IMR-90 (cell line): ENCODE results near the gene ACAD9. TPM values are rescaled to one million over a fixed set of nuclear protein-coding genes. Genes with fewer than 3 reads are reported as not detected.

Source experiments
- ATAC-seq: fragments of 200-7000 bp; cut with Tn5 transposase; 2 replicates; pipeline ENCODE4 v1.9.1; 2020; ENCODE audit warnings: low read depth, mild to moderate bottlenecking, moderate library complexity
- BruUV-seq: library from RNA; stranded (reverse); fragments of 400-500 nt; replicated peaks from 2 replicates; lab custom pipeline; 2021; lab: Mats Ljungman, UMichigan
- CTCF ChIA-PET: fragments of 300-600 bp; formaldehyde crosslinking; extraction: SDS; loops from one replicate; lab custom pipeline; 2021; ENCODE audit warnings: antibody characterized with exemption; lab: Yijun Ruan, JAX
- POLR2A ChIA-PET: fragments of 300-600 bp; sonication (Branson Sonifier 250); formaldehyde crosslinking; loops from one replicate; lab custom pipeline; 2022; ENCODE audit warnings: antibody characterized with exemption; ENCODE audit not compliant: unreplicated experiment; lab: Charles Lee
- DNase-seq: peaks from one replicate; pipeline ENCODE4 v3.0.0; 2013
- H2AFZ ChIP-seq: replicated peaks from 2 replicates; pipeline ENCODE3; 2013; ENCODE audit warnings: low read length, mild to moderate bottlenecking; ENCODE audit not compliant: poor library complexity
- H2AK5ac ChIP-seq: 2 replicates; pipeline ENCODE4 v1.6.1; 2013; ENCODE audit warnings: low read depth, low read length, inconsistent platforms
- H2AK9ac ChIP-seq: replicated peaks from 2 replicates; pipeline ENCODE3; 2013; ENCODE audit warnings: mild to moderate bottlenecking, low read depth, low read length, moderate library complexity; ENCODE audit not compliant: poor library complexity
- H2BK120ac ChIP-seq: 2 replicates; pipeline ENCODE4 v1.6.1; 2013; ENCODE audit warnings: low read depth, low read length, inconsistent platforms
- H2BK15ac ChIP-seq: 3 replicates; pipeline ENCODE4 v1.6.1; 2013; ENCODE audit warnings: low read depth, low read length, inconsistent platforms
- H2BK20ac ChIP-seq: 2 replicates; pipeline ENCODE4 v1.6.1; 2013; ENCODE audit warnings: low read depth, mild to moderate bottlenecking, inconsistent platforms, low read length, moderate library complexity
- H2BK5ac ChIP-seq: 2 replicates; pipeline ENCODE4 v1.6.1; 2013; ENCODE audit warnings: mild to moderate bottlenecking, low read depth, low read length, inconsistent platforms; ENCODE audit not compliant: poor library complexity, severe bottlenecking
- H3K14ac ChIP-seq: replicated peaks from 2 replicates; pipeline ENCODE4 v1.6.1; 2013; ENCODE audit warnings: low read depth, low read length, inconsistent platforms
- H3K18ac ChIP-seq: 2 replicates; pipeline ENCODE4 v1.6.1; 2013; ENCODE audit warnings: low read depth, low read length, control low read depth
- H3K23ac ChIP-seq: 2 replicates; pipeline ENCODE4 v1.6.1; 2013; ENCODE audit warnings: low read depth, low read length, inconsistent platforms
- H3K27ac ChIP-seq: 2 replicates; pipeline ENCODE4 v1.5.1; 2013; ENCODE audit warnings: mild to moderate bottlenecking, control low read depth, low read length; ENCODE audit not compliant: insufficient read depth
- H3K27me3 ChIP-seq: 2 replicates; pipeline ENCODE4 v1.6.1; 2013; ENCODE audit warnings: low read length; ENCODE audit not compliant: control insufficient read depth, insufficient read depth
- H3K36me3 ChIP-seq: 2 replicates; pipeline ENCODE4 v1.6.1; 2013; ENCODE audit warnings: low read length, mixed read lengths; ENCODE audit not compliant: control insufficient read depth, insufficient read depth
- H3K4ac ChIP-seq: 2 replicates; pipeline ENCODE4 v1.6.1; 2013; ENCODE audit warnings: low read depth, low read length, inconsistent platforms
- H3K4me1 ChIP-seq: 2 replicates; pipeline ENCODE4 v1.6.1; 2013; ENCODE audit warnings: low read length, mixed read lengths; ENCODE audit not compliant: control insufficient read depth, insufficient read depth
- H3K4me2 ChIP-seq: 2 replicates; pipeline ENCODE4 v1.6.1; 2013; ENCODE audit warnings: low read depth, mild to moderate bottlenecking, control low read depth, low read length, moderate library complexity
- H3K4me3 ChIP-seq: 2 replicates; pipeline ENCODE4 v1.5.1; 2013; ENCODE audit warnings: low read depth, mild to moderate bottlenecking, control low read depth, low read length, moderate library complexity; ENCODE audit not compliant: insufficient read depth
- H3K56ac ChIP-seq: 2 replicates; pipeline ENCODE4 v1.6.1; 2013; ENCODE audit warnings: low read length, inconsistent platforms; ENCODE audit not compliant: insufficient read depth; ENCODE audit errors: extremely low read depth
- H3K79me1 ChIP-seq, 2 experiments: 2 replicates each; pipeline ENCODE4 v1.6.1; 2013; ENCODE audit warnings: low read length in 2 of 2, inconsistent platforms in 1 of 2, low read depth in 1 of 2
- H3K9ac ChIP-seq: 2 replicates; pipeline ENCODE4 v1.6.1; 2013; ENCODE audit warnings: low read depth, low read length, control low read depth
- H3K9me1 ChIP-seq: 2 replicates; pipeline ENCODE4 v1.6.1; 2013; ENCODE audit warnings: low read length, inconsistent platforms; ENCODE audit not compliant: insufficient read depth
- H3K9me3 ChIP-seq: 2 replicates; pipeline ENCODE4 v1.6.1; 2013; ENCODE audit warnings: low read length; ENCODE audit not compliant: control insufficient read depth, insufficient read depth
- H4K20me1 ChIP-seq: 2 replicates; pipeline ENCODE4 v1.6.1; 2013; ENCODE audit warnings: low read length, inconsistent platforms; ENCODE audit not compliant: insufficient read depth
- H4K5ac ChIP-seq: 2 replicates; pipeline ENCODE4 v1.6.1; 2013; ENCODE audit warnings: mild to moderate bottlenecking, low read depth, low read length, control low read depth
- H4K8ac ChIP-seq, 2 experiments: 2 replicates each; pipeline ENCODE4 v1.6.1; 2013; ENCODE audit warnings: low read depth in 2 of 2, low read length in 2 of 2, control low read depth in 1 of 2, inconsistent platforms in 1 of 2
- H4K91ac ChIP-seq: 2 replicates; pipeline ENCODE4 v1.6.1; 2013; ENCODE audit warnings: low read depth, low read length, inconsistent platforms; ENCODE audit not compliant: insufficient read depth
- BHLHE40 ChIP-seq: fragments of 150-350 bp; IDR thresholded peaks from 2 replicates; pipeline ENCODE4 v1.6.1; 2016; ENCODE audit warnings: mild to moderate bottlenecking, low read depth, low read length
- CEBPB ChIP-seq: IDR thresholded peaks from 2 replicates; pipeline ENCODE4 v1.6.1; 2012; ENCODE audit warnings: low read depth, low read length, improper control_type of control experiment
- CHD1 ChIP-seq: IDR thresholded peaks from 2 replicates; pipeline ENCODE4 v1.6.1; 2012; ENCODE audit warnings: low read depth, low read length, improper control_type of control experiment
- FOS ChIP-seq: fragments of 150-350 bp; IDR thresholded peaks from 2 replicates; pipeline ENCODE4 v1.6.1; 2016; ENCODE audit warnings: low read depth, low read length
- MAFK ChIP-seq: IDR thresholded peaks from 2 replicates; pipeline ENCODE4 v1.6.1; 2012; ENCODE audit warnings: low read depth, low read length, improper control_type of control experiment
- MAZ ChIP-seq: IDR thresholded peaks from 2 replicates; pipeline ENCODE4 v1.6.1; 2012; ENCODE audit warnings: low read depth, mild to moderate bottlenecking, low read length, improper control_type of control experiment, moderate library complexity, borderline replicate concordance
- MXI1 ChIP-seq: IDR thresholded peaks from 2 replicates; pipeline ENCODE4 v1.6.1; 2012; ENCODE audit warnings: low read depth, mild to moderate bottlenecking, low read length, moderate library complexity, borderline replicate concordance
- NFE2L2 ChIP-seq: fragments of 150-350 bp; IDR thresholded peaks from 2 replicates; pipeline ENCODE4 v1.6.1; 2016; ENCODE audit warnings: low read depth, mild to moderate bottlenecking, low read length
- POLR2A ChIP-seq: IDR thresholded peaks from 2 replicates; pipeline ENCODE4 v1.6.1; 2012; ENCODE audit warnings: mild to moderate bottlenecking, low read depth, low read length
- RAD21 ChIP-seq: IDR thresholded peaks from 2 replicates; pipeline ENCODE4 v1.6.1; 2012; ENCODE audit warnings: low read length, improper control_type of control experiment
- RCOR1 ChIP-seq: IDR thresholded peaks from 2 replicates; pipeline ENCODE4 v1.6.1; 2012; ENCODE audit warnings: mild to moderate bottlenecking, low read length, improper control_type of control experiment; ENCODE audit not compliant: insufficient replicate concordance
- RFX5 ChIP-seq: IDR thresholded peaks from 2 replicates; pipeline ENCODE4 v1.8.0; 2012; ENCODE audit warnings: low read depth, mild to moderate bottlenecking, low read length, moderate library complexity
- SMC3 ChIP-seq: fragments of 150-350 bp; IDR thresholded peaks from 2 replicates; pipeline ENCODE4 v1.6.1; 2016; ENCODE audit warnings: low read depth, mild to moderate bottlenecking, antibody characterized with exemption, low read length, moderate library complexity
- WGBS, 2 experiments: methylation state at CpG; one replicate each; pipeline versions ENCODE4 v1.1.5 to v1.1.7; 2013; ENCODE audit warnings: missing lambda C conversion rate in 2 of 2; ENCODE audit not compliant: insufficient read length in 1 of 2; ENCODE audit errors: extremely low coverage in 2 of 2; 5-methylcytosine and 5-hydroxymethylcytosine counted together
- dilution Hi-C: fragments of 300-500 bp; cut with HindIII; formaldehyde crosslinking; loops from one replicate; pipeline ENCODE4 v1.14.3; 2018; ENCODE audit warnings: low sequenced_read_pairs; ENCODE audit not compliant: unreplicated experiment
- in situ Hi-C: fragments of 300-500 bp; cut with MboI; formaldehyde crosslinking; loops from 3 replicates; pipeline ENCODE4 v1.14.3; 2019; ENCODE audit warnings: low sequenced_read_pairs, inconsistent platforms, mixed read lengths
- intact Hi-C: fragments of 100-400 bp; cut with micrococcal nuclease; formaldehyde crosslinking; loops from 2 replicates; pipeline ENCODE4 v1.10.0; 2022
- polyA plus RNA-seq, 3 experiments: library from polyadenylated mRNA; depleted of rRNA; stranded (reverse); fragments of >200 nt; gene quantifications; 2 replicates each; pipeline ENCODE4 v1.2.3, GENCODE V29; 2012; ENCODE audit warnings: low replicate concordance in 1 of 3
- total RNA-seq: library from RNA; depleted of rRNA; stranded (reverse); fragments of >200 nt; gene quantifications from 2 replicates; pipeline ENCODE4 v1.2.3, GENCODE V29; 2012
- TF ChIP-seq, protein P1 (sequence below): fragments of 150-350 bp; IDR thresholded peaks from 2 replicates; pipeline ENCODE4 v1.6.1; 2017; ENCODE audit warnings: mild to moderate bottlenecking, antibody characterized with exemption, low read length, low read depth
- TF ChIP-seq, protein P2 (sequence below): fragments of 150-350 bp; IDR thresholded peaks from 2 replicates; pipeline ENCODE4 v1.6.1; 2016; ENCODE audit warnings: low read depth, mild to moderate bottlenecking, low read length, moderate library complexity, borderline replicate concordance
- TF ChIP-seq, protein P3 (sequence below): conservative IDR thresholded peaks from 2 replicates; pipeline ENCODE4 v1.5.1; 2012; ENCODE audit warnings: mild to moderate bottlenecking, low read depth, low read length, improper control_type of control experiment

The ACAD9 gene
- total and polyA plus RNA-seq, 2 of the 4 experiments (the other 2 are of a cell fraction), result 31.2 to 41.3 TPM

DNA sequence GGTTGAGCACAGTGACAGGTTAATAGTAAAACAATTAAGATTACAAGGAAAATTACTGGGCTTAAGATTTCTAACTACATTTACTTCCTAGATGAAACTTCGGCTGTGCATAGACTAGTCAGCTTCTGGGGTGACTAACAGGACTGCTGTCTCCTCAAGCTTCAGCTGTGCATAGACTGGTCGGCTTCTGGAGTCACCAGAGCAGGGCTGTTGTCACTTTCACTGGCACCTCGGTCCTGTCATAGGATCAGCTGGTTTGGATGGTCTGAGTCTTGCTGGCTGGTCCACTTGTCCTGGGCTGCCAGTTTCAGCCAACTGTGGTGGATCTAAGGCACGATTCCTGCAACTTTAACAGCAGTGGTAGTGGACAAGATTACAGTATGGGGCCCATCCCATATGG, 23.9 kb upstream of the ACAD9 start:
- no peaks in the 10 kb centered on the region for H3K9me1 ChIP-seq
- H3K4me2 ChIP-seq, result no peak overlapping the region
- H3K4me1 ChIP-seq, result no peaks in the 10 kb centered on the region
- peaks cover 1% of the 10 kb centered on the region; the same call in 1 of the 2 replicates for H3K27me3 ChIP-seq
- H3K27ac ChIP-seq, result no peak overlapping the region
- no peaks in the 10 kb centered on the region for H3K79me1 ChIP-seq
- 59% methylated on average over 3 of the region's 4 CpGs; no CpG with 5 or more reads in 1 of the 2 experiments for WGBS, 2 experiments
- H2AK9ac ChIP-seq, result no peak overlapping the region
- DNase-seq (no peak), ATAC-seq (no peak)
- H2BK5ac ChIP-seq, result no peak overlapping the region
- no peak overlapping the region for H2BK20ac ChIP-seq
- in situ Hi-C loops (no loop called here), dilution Hi-C loops (no loop called here), intact Hi-C loops (no loop called here)
- no peak overlapping the region for H3K14ac ChIP-seq
- H2AFZ ChIP-seq, result no peak overlapping the region
- peaks cover 38% of the 10 kb centered on the region for H3K9me3 ChIP-seq
- H4K20me1 ChIP-seq, result no peaks in the 10 kb centered on the region
- CTCF ChIA-PET, result no interaction called here
- H3K4me3 ChIP-seq, result no peak overlapping the region
- H4K8ac ChIP-seq, result no peak overlapping the region
- no peak for TF ChIP-seq MAZ
- TF ChIP-seq MAFK, result no peak
- no peak for TF ChIP-seq CEBPB
- TF ChIP-seq CHD1, result no peak
- TF ChIP-seq FOS, result no peak
- no peak for TF ChIP-seq MXI1
- TF ChIP-seq SMC3, result no peak
- TF ChIP-seq RAD21, result no peak
- no peak for TF ChIP-seq NFE2L2
- TF ChIP-seq, protein P1, sequence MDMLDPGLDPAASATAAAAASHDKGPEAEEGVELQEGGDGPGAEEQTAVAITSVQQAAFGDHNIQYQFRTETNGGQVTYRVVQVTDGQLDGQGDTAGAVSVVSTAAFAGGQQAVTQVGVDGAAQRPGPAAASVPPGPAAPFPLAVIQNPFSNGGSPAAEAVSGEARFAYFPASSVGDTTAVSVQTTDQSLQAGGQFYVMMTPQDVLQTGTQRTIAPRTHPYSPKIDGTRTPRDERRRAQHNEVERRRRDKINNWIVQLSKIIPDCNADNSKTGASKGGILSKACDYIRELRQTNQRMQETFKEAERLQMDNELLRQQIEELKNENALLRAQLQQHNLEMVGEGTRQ, result no peak
- TF ChIP-seq RCOR1, result no peak
- TF ChIP-seq, protein P2, sequence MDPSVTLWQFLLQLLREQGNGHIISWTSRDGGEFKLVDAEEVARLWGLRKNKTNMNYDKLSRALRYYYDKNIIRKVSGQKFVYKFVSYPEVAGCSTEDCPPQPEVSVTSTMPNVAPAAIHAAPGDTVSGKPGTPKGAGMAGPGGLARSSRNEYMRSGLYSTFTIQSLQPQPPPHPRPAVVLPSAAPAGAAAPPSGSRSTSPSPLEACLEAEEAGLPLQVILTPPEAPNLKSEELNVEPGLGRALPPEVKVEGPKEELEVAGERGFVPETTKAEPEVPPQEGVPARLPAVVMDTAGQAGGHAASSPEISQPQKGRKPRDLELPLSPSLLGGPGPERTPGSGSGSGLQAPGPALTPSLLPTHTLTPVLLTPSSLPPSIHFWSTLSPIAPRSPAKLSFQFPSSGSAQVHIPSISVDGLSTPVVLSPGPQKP, result no peak
- TF ChIP-seq, protein P3, sequence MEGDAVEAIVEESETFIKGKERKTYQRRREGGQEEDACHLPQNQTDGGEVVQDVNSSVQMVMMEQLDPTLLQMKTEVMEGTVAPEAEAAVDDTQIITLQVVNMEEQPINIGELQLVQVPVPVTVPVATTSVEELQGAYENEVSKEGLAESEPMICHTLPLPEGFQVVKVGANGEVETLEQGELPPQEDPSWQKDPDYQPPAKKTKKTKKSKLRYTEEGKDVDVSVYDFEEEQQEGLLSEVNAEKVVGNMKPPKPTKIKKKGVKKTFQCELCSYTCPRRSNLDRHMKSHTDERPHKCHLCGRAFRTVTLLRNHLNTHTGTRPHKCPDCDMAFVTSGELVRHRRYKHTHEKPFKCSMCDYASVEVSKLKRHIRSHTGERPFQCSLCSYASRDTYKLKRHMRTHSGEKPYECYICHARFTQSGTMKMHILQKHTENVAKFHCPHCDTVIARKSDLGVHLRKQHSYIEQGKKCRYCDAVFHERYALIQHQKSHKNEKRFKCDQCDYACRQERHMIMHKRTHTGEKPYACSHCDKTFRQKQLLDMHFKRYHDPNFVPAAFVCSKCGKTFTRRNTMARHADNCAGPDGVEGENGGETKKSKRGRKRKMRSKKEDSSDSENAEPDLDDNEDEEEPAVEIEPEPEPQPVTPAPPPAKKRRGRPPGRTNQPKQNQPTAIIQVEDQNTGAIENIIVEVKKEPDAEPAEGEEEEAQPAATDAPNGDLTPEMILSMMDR, result no peak
- no peak for TF ChIP-seq BHLHE40
- no peak for TF ChIP-seq POLR2A
- TF ChIP-seq RFX5, result no peak
- no peak overlapping the region for H3K18ac ChIP-seq
- BruUV-seq, result no TSS peak
- H2BK15ac ChIP-seq, result no peak overlapping the region
- no peaks in the 10 kb centered on the region for H3K36me3 ChIP-seq
- H4K91ac ChIP-seq, result no peak overlapping the region
- H2BK120ac ChIP-seq, result no peak overlapping the region
- no peak overlapping the region for H3K9ac ChIP-seq
- no peak overlapping the region for H4K5ac ChIP-seq
- no peak overlapping the region for H3K23ac ChIP-seq
- H2AK5ac ChIP-seq, result no peak overlapping the region
- POLR2A ChIA-PET, result no interaction called here
- no peak overlapping the region for H3K4ac ChIP-seq
- H3K56ac ChIP-seq, result no peak overlapping the region
